ENCODE results near the gene SLC39A1. TPM values are rescaled to one million over a fixed set of nuclear protein-coding genes. Genes with fewer than 3 reads are reported as not detected.

The SLC39A1 gene
- total and polyA plus RNA-seq, 2 donors (not counting 3 experiments of a cell fraction or from before 2014, with no cell fraction given), result 75.8 to 98.0 TPM

DNA sequence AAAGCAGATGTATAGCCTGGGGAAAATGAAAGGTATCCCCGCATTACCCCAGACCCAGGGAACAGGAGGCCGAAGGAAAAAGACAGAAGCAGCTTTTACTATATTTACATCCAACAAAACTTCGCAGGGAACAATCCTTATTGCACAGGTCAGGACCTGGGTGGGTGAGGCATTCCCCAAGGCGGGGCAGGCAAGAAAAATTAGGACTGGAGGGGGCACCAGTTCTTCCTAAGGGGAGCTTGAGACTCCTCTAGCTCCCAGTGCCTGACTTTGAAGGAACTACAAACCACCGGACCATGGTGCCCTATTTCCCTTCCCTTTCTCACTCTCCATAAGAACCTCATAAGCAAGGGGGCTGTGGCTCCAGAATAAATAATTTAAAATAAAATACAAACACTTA, 33.9 kb downstream of the SLC39A1 start:
- DNase-seq (ENCODE audit: low read depth, low spot score), result no peak
- FAIRE-seq, result peak; percentile 49
- POLR2A ChIA-PET, result no interaction called here
- H3K36me3 ChIP-seq (ENCODE audit: control insufficient read depth in 2 of 2, extremely low read depth in 1 of 2, insufficient read depth in 2 of 2, low read length in 2 of 2), result peaks cover 5 to 20% of the 10 kb centered on the region in 2 experiments
- H3K27me3 ChIP-seq (ENCODE audit: control insufficient read depth in 2 of 2, insufficient read depth in 2 of 2, low read length in 2 of 2), result no peaks in the 10 kb centered on the region
- H4K20me1 ChIP-seq (replicated peaks; ENCODE audit: control insufficient read depth, extremely low read depth, insufficient read depth, low read length), result no peaks in the 10 kb centered on the region
- no peak for TF ChIP-seq FOS (IDR thresholded peaks at IDR 0.05; ENCODE audit: borderline replicate concordance, insufficient read depth, low read length)
- TF ChIP-seq MYC (IDR thresholded peaks at IDR 0.05; ENCODE audit: low read depth, low read length), result no peak
- TF ChIP-seq POLR2A (IDR thresholded peaks at IDR 0.05; ENCODE audit: low read depth, low read length), result no peak
- no peak for TF ChIP-seq GATA2 (IDR thresholded peaks at IDR 0.05; ENCODE audit: insufficient read depth, insufficient read length, low read depth, low read length)
- TF ChIP-seq JUN (IDR thresholded peaks at IDR 0.05; ENCODE audit: borderline replicate concordance, insufficient read depth, insufficient read length, low read depth), result no peak
- TF ChIP-seq CTCF (IDR thresholded peaks at IDR 0.05; ENCODE audit: extremely low read depth in 1 of 2, insufficient read depth in 1 of 2, low read depth in 1 of 2, low read length in 2 of 2), result no peak
- TF ChIP-seq POLR2AphosphoS5 (IDR thresholded peaks at IDR 0.05; ENCODE audit: insufficient read depth, low read depth, low read length), result no peak
- TF ChIP-seq EZH2 (IDR thresholded peaks at IDR 0.05; ENCODE audit: borderline replicate concordance, low read depth, low read length, severe bottlenecking), result no peak
- no peak for TF ChIP-seq MAX (IDR thresholded peaks at IDR 0.05; ENCODE audit: insufficient read depth, insufficient read length)
- no peak overlapping the region for H3K4me2 ChIP-seq (ENCODE audit: insufficient read depth, low read length)
- no peaks in the 10 kb centered on the region for H3K9me3 ChIP-seq (replicated peaks; ENCODE audit: control insufficient read depth, insufficient read depth, low read length)
- CTCF ChIA-PET, result interaction anchor here (0.9 to 5.1 kb wide), 8 partner anchors 10 to 132 kb away, joined by 3 to 34 read pairs (median 6); partner anchors contain the start of genes CREB3L4, DENND4B and JTB
- dilution Hi-C loops (cut with MboI; ENCODE audit: extremely low pct_ligation_motif_present, low sequenced_read_pairs) (no loop called here), intact Hi-C loops (cut with micrococcal nuclease) (loop anchor here (1.0 kb wide), 1 partner anchor 34 kb away; the partner anchor contains the start of gene SLC39A1)
- H2AFZ ChIP-seq (ENCODE audit: low read depth, low read length), result no peak overlapping the region
- no peak overlapping the region for H3K9ac ChIP-seq (replicated peaks; ENCODE audit: extremely low read depth, insufficient read depth, low read length)
- no peaks in the 10 kb centered on the region for H3K9me1 ChIP-seq (replicated peaks; ENCODE audit: control insufficient read depth, extremely low read depth, insufficient read depth, low read length)
- no TSS peak for BruUV-seq (replicated peaks)
- no peak overlapping the region for H3K4me3 ChIP-seq (replicated peaks in 1 of 3; ENCODE audit: insufficient read depth in 1 of 3, low read depth in 1 of 3, low read length in 3 of 3)
- H3K79me2 ChIP-seq (ENCODE audit: control insufficient read depth, insufficient read depth, low read length), result no peaks in the 10 kb centered on the region
- peaks cover 15% of the 10 kb centered on the region for H3K4me1 ChIP-seq (ENCODE audit: control insufficient read depth, extremely low read depth, insufficient read depth, low read length)
- H3K27ac ChIP-seq (ENCODE audit: insufficient read depth, low read depth, low read length), result peak overlapping the region; percentile 1
